ENCODE results near the gene GRID2. TPM values are rescaled to one million over a fixed set of nuclear protein-coding genes. Genes with fewer than 3 reads are reported as not detected.

GRID2 gene
- total and polyA plus RNA-seq, 12 donors = 0.01 to 0.07 (median 0.07) TPM; not detected in 9

- Histone ChIP-seq H3K9me3 (peaks cover 0 to 14% (median 0%) of the 10 kb centered on the region in 11 donors), H3K4me1 (no peaks in the 10 kb centered on the region), H3K36me3 (no peaks in the 10 kb centered on the region), H3K4me3 (no peak overlapping the region), H3K27me3 (no peaks in the 10 kb centered on the region), H3K27ac (no peak overlapping the region)
- intact Hi-C loops (cut with DNase I) = no loop called here
- ATAC-seq (no peak), DNase-seq (no peak)
- TF ChIP-seq, protein P1, sequence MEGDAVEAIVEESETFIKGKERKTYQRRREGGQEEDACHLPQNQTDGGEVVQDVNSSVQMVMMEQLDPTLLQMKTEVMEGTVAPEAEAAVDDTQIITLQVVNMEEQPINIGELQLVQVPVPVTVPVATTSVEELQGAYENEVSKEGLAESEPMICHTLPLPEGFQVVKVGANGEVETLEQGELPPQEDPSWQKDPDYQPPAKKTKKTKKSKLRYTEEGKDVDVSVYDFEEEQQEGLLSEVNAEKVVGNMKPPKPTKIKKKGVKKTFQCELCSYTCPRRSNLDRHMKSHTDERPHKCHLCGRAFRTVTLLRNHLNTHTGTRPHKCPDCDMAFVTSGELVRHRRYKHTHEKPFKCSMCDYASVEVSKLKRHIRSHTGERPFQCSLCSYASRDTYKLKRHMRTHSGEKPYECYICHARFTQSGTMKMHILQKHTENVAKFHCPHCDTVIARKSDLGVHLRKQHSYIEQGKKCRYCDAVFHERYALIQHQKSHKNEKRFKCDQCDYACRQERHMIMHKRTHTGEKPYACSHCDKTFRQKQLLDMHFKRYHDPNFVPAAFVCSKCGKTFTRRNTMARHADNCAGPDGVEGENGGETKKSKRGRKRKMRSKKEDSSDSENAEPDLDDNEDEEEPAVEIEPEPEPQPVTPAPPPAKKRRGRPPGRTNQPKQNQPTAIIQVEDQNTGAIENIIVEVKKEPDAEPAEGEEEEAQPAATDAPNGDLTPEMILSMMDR (IDR thresholded peaks at IDR 0.05) = no peak
- whole genome bisulfite sequencing, 2 donors = 89 to 92% methylated on average over 2 of the region's 2 CpGs
Measured at GRCh38 chr4:92599044-92599443, 295.3 kb downstream of the GRID2 start.

GRCh38 chr4:92600638-92601037 is 296.9 kb downstream of the GRID2 start:
- H3K4me3 ChIP-seq = no peak overlapping the region
- peaks cover 0 to 17% (median 0%) of the 10 kb centered on the region in 11 donors for H3K9me3 ChIP-seq
- WGBS, 2 donors = 82 to 83% methylated on average over 6 of the region's 6 CpGs
- H3K27ac ChIP-seq = no peak overlapping the region
- no peaks in the 10 kb centered on the region for H3K36me3 ChIP-seq
- no peak for DNase-seq
- intact Hi-C loops (cut with DNase I) = no loop called here
- no peaks in the 10 kb centered on the region for H3K27me3 ChIP-seq
- H3K4me1 ChIP-seq = no peaks in the 10 kb centered on the region
- TF ChIP-seq, protein P1 (IDR thresholded peaks at IDR 0.05) = no peak
- no peak for ATAC-seq

- intact Hi-C loops (cut with DNase I) = no loop called here
- Histone ChIP-seq H3K4me1 (no peaks in the 10 kb centered on the region), H3K9me3 (peaks cover 0 to 17% (median 0%) of the 10 kb centered on the region in 11 donors), H3K27ac (no peak overlapping the region), H3K27me3 (no peaks in the 10 kb centered on the region), H3K4me3 (no peak overlapping the region), H3K36me3 (no peaks in the 10 kb centered on the region)
- DNase-seq (no peak), ATAC-seq (no peak)
- TF ChIP-seq, protein P1 (IDR thresholded peaks at IDR 0.05) = no peak
- 73 to 75% methylated on average over 2 of the region's 2 CpGs for WGBS, 2 donors
Measured at GRCh38 chr4:92606227-92606626, 302.5 kb downstream of the GRID2 start.

- DNase-seq (no peak), ATAC-seq (no peak)
- 46 to 88% methylated on average over 1 of the region's 1 CpG for WGBS, 2 donors
- Histone ChIP-seq H3K9me3 (peaks cover 0 to 13% (median 0%) of the 10 kb centered on the region in 11 donors), H3K4me1 (no peaks in the 10 kb centered on the region), H3K27me3 (no peaks in the 10 kb centered on the region), H3K27ac (no peak overlapping the region), H3K4me3 (no peak overlapping the region), H3K36me3 (no peaks in the 10 kb centered on the region)
- TF ChIP-seq, protein P1 (IDR thresholded peaks at IDR 0.05) = no peak
- intact Hi-C loops (cut with DNase I) = no loop called here
Measured at GRCh38 chr4:92615049-92615448, 311.3 kb downstream of the GRID2 start.

Data from heart right ventricle (tissue), 16 donors.